HEK293T (cell line): ENCODE measurements around the gene ARHGAP22.

Experiments used
- CTCF ChIA-PET: fragments of 350-600 bp; formaldehyde crosslinking; extraction: SDS; loops from one replicate; lab custom pipeline; 2021; ENCODE audit warnings: antibody characterized with exemption, inconsistent platforms; lab: Yijun Ruan, JAX
- POLR2A ChIA-PET: fragments of 350-600 bp; formaldehyde crosslinking; extraction: SDS; loops from one replicate; lab custom pipeline; 2020; ENCODE audit warnings: antibody characterized with exemption, inconsistent platforms; lab: Yijun Ruan, JAX
- DNase-seq: peaks from one replicate; pipeline ENCODE4 v3.0.0; 2012; ENCODE audit warnings: mixed read lengths; ENCODE audit errors: extremely low spot score
- ARNT ChIP-seq: fragments of 450-650 bp; IDR thresholded peaks from 2 replicates; pipeline ENCODE4 v1.6.1; 2017; ENCODE audit warnings: mild to moderate bottlenecking
- BHLHE40 ChIP-seq: fragments of 450-650 bp; IDR thresholded peaks from 2 replicates; pipeline ENCODE4 v1.6.1; 2016; ENCODE audit warnings: mild to moderate bottlenecking, moderate library complexity, borderline replicate concordance
- CTBP1 ChIP-seq: fragments of 450-650 bp; IDR thresholded peaks from 2 replicates; pipeline ENCODE4 v1.6.1; 2016; ENCODE audit warnings: borderline replicate concordance
- ELF4 ChIP-seq: fragments of 450-650 bp; IDR thresholded peaks from 2 replicates; pipeline ENCODE4 v1.6.1; 2017; ENCODE audit warnings: antibody characterized with exemption
- FOXA1 ChIP-seq: fragments of 450-650 bp; IDR thresholded peaks from 2 replicates; pipeline ENCODE4 v1.6.1; 2016; ENCODE audit warnings: mild to moderate bottlenecking
- FOXK2 ChIP-seq: fragments of 450-650 bp; IDR thresholded peaks from 2 replicates; pipeline ENCODE4 v1.6.1; 2016; ENCODE audit warnings: mild to moderate bottlenecking
- FOXM1 ChIP-seq: fragments of 450-650 bp; IDR thresholded peaks from 2 replicates; pipeline ENCODE4 v1.6.1; 2017; ENCODE audit warnings: mild to moderate bottlenecking, borderline replicate concordance
- HDGF ChIP-seq: fragments of 450-650 bp; IDR thresholded peaks from 2 replicates; pipeline ENCODE4 v1.6.1; 2017; ENCODE audit warnings: antibody characterized with exemption, borderline replicate concordance
- L3MBTL2 ChIP-seq: fragments of 450-650 bp; conservative IDR thresholded peaks from 2 replicates; pipeline ENCODE4 v1.6.1; 2016; ENCODE audit warnings: mild to moderate bottlenecking
- LEF1 ChIP-seq: fragments of 450-650 bp; IDR thresholded peaks from 2 replicates; pipeline ENCODE4 v1.6.1; 2017; ENCODE audit warnings: mild to moderate bottlenecking, borderline replicate concordance
- NFRKB ChIP-seq: fragments of 450-650 bp; IDR thresholded peaks from 2 replicates; pipeline ENCODE4 v1.6.1; 2016; ENCODE audit warnings: mild to moderate bottlenecking, moderate library complexity
- SP1 ChIP-seq: fragments of 450-650 bp; IDR thresholded peaks from 2 replicates; pipeline ENCODE4 v1.6.1; 2017
- SUZ12 ChIP-seq: fragments of 450-650 bp; IDR thresholded peaks from 2 replicates; pipeline ENCODE4 v1.6.1; 2016; ENCODE audit warnings: mild to moderate bottlenecking
- TARDBP ChIP-seq: fragments of 450-650 bp; IDR thresholded peaks from 2 replicates; pipeline ENCODE4 v1.6.1; 2016
- ZNF384 ChIP-seq: fragments of 450-650 bp; IDR thresholded peaks from 2 replicates; pipeline ENCODE4 v1.6.1; 2016
- TF ChIP-seq, protein P1 (sequence below): fragments of 450-650 bp; IDR thresholded peaks from 2 replicates; pipeline ENCODE4 v1.6.1; 2016

The ARHGAP22 gene

DNA sequence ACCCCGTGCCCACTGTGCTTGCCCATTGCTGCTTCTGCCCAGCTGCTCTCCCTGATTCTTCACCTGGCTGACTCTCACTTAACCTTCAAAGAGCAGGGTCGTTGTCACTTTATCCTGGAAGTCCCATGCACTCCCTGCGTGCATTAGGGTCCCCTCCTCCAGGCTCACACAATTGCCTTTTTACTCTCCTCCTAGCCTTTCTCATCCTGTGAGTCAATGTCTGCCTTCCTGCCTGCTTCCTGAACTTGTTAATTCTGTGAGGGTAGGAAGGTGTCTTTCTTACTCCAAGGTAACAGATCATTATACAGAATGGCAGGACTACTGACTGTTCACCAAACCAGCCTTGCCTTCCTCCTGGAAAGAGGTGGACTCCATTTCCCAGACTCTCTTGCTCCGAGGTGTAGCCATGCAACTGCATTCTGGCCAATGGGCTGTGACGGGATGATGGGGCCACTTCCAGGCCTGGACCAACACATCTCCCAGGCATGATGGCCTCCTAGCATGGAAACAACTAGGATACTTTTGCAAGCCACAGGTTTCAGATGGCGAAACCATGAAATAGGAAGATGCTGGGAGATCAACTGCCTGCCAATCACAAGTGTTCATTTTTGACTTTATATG is 54.7 kb downstream of the ARHGAP22 start:
- POLR2A ChIA-PET = no interaction called here
- DNase-seq = no peak
- CTCF ChIA-PET = interaction anchor here (0.9 to 1.0 kb wide), 2 partner anchors 106 to 184 kb away, joined by 4 to 7 read pairs; no protein-coding TSS in a partner anchor
- TF ChIP-seq LEF1 (no peak), SP1 (no peak), ELF4 (no peak), CTBP1 (no peak), BHLHE40 (no peak), ZNF384 (no peak), HDGF (no peak), L3MBTL2 (no peak), FOXM1 (no peak), ARNT (no peak), SUZ12 (no peak), FOXK2 (no peak), TARDBP (no peak), NFRKB (no peak), FOXA1 (no peak)
- TF ChIP-seq, protein P1, sequence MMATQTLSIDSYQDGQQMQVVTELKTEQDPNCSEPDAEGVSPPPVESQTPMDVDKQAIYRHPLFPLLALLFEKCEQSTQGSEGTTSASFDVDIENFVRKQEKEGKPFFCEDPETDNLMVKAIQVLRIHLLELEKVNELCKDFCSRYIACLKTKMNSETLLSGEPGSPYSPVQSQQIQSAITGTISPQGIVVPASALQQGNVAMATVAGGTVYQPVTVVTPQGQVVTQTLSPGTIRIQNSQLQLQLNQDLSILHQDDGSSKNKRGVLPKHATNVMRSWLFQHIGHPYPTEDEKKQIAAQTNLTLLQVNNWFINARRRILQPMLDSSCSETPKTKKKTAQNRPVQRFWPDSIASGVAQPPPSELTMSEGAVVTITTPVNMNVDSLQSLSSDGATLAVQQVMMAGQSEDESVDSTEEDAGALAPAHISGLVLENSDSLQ = no peak

DNA sequence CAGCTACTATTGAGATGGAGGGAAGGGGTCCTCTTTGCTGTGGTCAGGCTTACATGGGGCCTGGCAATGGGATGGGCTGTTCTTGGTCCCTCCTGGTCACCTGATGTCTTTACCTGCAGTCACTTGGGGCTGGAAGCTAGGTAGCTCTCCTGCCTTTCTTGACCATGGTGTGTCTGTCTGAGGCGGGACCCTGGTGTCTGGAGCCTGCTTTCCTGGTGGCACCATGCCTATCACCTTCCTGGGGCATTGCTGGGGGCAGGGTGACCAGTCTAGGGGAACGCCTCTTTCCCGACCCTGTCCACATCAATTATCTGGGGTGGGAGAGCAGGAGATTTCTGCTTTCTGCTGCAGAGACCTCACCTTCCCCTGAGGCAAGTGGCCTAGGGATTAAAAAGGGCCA is 55.6 kb downstream of the ARHGAP22 start:
- CTCF ChIA-PET = interaction anchor here (2.0 kb wide), 1 partner anchor 107 kb away, joined by 13 read pairs; no protein-coding TSS in a partner anchor
- TF ChIP-seq ELF4 = no peak
- TF ChIP-seq SUZ12 = no peak
- TF ChIP-seq SP1 = no peak
- no peak for TF ChIP-seq LEF1
- no peak for TF ChIP-seq ZNF384
- TF ChIP-seq, protein P1 = no peak
- TF ChIP-seq FOXK2 = no peak
- no peak for TF ChIP-seq HDGF
- POLR2A ChIA-PET = no interaction called here
- no peak for DNase-seq

DNA sequence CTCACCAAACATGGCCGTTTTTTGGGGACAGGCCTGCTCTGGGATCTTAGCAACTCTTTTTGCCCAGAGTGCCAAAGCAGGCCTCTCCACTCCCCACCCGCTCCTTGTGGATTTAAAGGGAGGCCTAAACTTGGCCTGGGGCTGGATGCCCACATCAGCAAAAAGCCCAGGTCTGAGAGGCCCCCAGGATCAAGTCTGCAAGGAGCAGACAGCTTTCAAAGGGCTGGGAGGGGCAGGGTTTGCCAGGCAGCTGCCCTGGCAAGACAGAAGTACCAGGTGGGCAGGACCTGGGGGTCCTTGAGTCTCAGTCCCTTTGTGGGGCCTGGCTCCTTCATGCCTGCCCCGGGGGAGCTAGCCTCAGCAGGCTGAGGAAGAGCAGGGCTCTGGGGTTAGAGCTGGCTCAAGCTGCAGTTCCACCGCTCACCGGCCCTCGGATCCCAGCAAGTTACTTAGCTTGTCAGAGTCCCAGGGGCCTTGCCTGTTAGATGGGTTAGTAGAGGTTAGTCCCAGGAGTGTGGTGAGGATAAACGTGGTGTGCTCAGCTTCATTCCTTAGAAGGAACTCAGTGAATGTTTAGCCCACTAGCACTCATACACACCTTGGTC is 56.2 kb downstream of the ARHGAP22 start:
- CTCF ChIA-PET = interaction anchor here (1.0 to 2.0 kb wide), 2 partner anchors 17 to 108 kb away, joined by 3 to 13 read pairs; no protein-coding TSS in a partner anchor
- TF ChIP-seq ARNT = no peak
- TF ChIP-seq CTBP1 = no peak
- TF ChIP-seq FOXA1 = no peak
- TF ChIP-seq SUZ12 = no peak
- TF ChIP-seq HDGF = no peak
- no peak for TF ChIP-seq TARDBP
- no peak for TF ChIP-seq LEF1
- no peak for DNase-seq
- POLR2A ChIA-PET = no interaction called here

DNA sequence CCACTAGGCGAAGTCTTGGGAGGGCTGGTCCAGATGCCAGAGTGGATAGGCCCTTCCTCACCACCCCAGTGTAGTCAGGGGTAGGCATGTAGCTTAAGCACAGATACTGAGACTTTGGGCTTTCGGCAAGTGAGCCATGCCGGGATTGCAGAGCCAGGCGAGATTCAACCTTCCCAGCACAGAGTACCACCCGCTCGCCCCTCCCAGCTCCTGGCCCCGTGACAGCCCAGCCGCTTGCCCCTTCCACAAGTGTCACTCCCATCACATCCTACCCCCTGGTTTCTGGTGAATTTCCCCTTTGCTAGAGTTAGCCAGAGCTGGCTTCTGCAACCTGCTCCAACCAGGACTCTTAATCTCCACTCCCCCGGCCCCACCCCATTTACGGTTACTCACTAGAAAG is 56.9 kb downstream of the ARHGAP22 start:
- TF ChIP-seq FOXA1 (no peak), LEF1 (no peak), CTBP1 (no peak), SP1 (no peak), SUZ12 (no peak)
- TF ChIP-seq, protein P1 = no peak
- ChIA-PET POLR2A (no interaction called here), CTCF (interaction anchor here (1.0 to 2.0 kb wide), 2 partner anchors 16 to 108 kb away, joined by 3 to 13 read pairs; no protein-coding TSS in a partner anchor)
- no peak for DNase-seq

- ChIA-PET CTCF (interaction anchor here (1.1 to 1.8 kb wide), 2 partner anchors 109 to 111 kb away, joined by 4 read pairs; no protein-coding TSS in a partner anchor), POLR2A (no interaction called here)
- TF ChIP-seq LEF1 (no peak), HDGF (no peak)
- no peak for DNase-seq
These were observed 57.6 kb downstream of the ARHGAP22 start for GRCh38 chr10:48547061-48547895.
